SU-DHL-6 (cell line): ENCODE measurements around the gene MYO1F.

Experiments used
- CTCF ChIP-seq: fragments of 200-600 bp; sonication (generic); IDR thresholded peaks from one replicate; pipeline ENCODE4 v1.5.1; 2017; ENCODE audit warnings: antibody characterized with exemption, mild to moderate bottlenecking, low read length, moderate library complexity; ENCODE audit not compliant: insufficient read depth, poor library complexity, severe bottlenecking
- EZH2phosphoT487 ChIP-seq: fragments of 200-600 bp; sonication (generic), shearing (Covaris generic); conservative IDR thresholded peaks from 2 replicates; pipeline ENCODE4 v1.6.1; 2018; ENCODE audit warnings: mild to moderate bottlenecking, antibody characterized with exemption, low read length, moderate library complexity, mixed read lengths

- TF ChIP-seq CTCF (peak; percentile 77), EZH2phosphoT487 (no peak)
Measured at GRCh38 chr19:8505680-8506401, 71.4 kb downstream of the MYO1F start.
